Calu3 (cell line): ENCODE results near the gene EYA2. TPM values are rescaled to one million over a fixed set of nuclear protein-coding genes. Genes with fewer than 3 reads are reported as not detected.
A peak's percentile ranks its signal among the peaks of the same experiment; 100 is the strongest.

Source experiments
- BruUV-seq: library from RNA; stranded (reverse); fragments of 400-500 nt; replicated peaks from 2 replicates; lab custom pipeline; 2021; lab: Mats Ljungman, UMichigan
- CTCF ChIA-PET: fragments of 300-600 bp; sonication (Branson Sonifier 250); formaldehyde crosslinking; loops from one replicate; lab custom pipeline; 2022; ENCODE audit warnings: antibody characterized with exemption; lab: Charles Lee
- DNase-seq: peaks from one replicate; pipeline ENCODE4 v3.0.0; 2022
- H3K27ac Mint-ChIP-seq: one replicate; pipeline ENCODE4 v1.8.0; 2022; ENCODE audit warnings: mixed read lengths; ENCODE audit not compliant: unreplicated experiment
- H3K27me3 Mint-ChIP-seq: one replicate; pipeline ENCODE4 v1.8.0; 2022; ENCODE audit warnings: mixed read lengths; ENCODE audit not compliant: unreplicated experiment
- H3K36me3 Mint-ChIP-seq: one replicate; pipeline ENCODE4 v1.8.0; 2022; ENCODE audit warnings: mild to moderate bottlenecking, moderate library complexity, mixed read lengths; ENCODE audit not compliant: insufficient read depth, unreplicated experiment
- H3K4me1 Mint-ChIP-seq: one replicate; pipeline ENCODE4 v1.8.0; 2022; ENCODE audit warnings: mild to moderate bottlenecking, low read depth, mixed read lengths; ENCODE audit not compliant: unreplicated experiment
- H3K4me3 Mint-ChIP-seq: one replicate; pipeline ENCODE4 v1.8.0; 2022; ENCODE audit warnings: mild to moderate bottlenecking, low read depth, moderate library complexity, mixed read lengths; ENCODE audit not compliant: unreplicated experiment
- H3K9me3 Mint-ChIP-seq: one replicate; pipeline ENCODE4 v1.8.0; 2022; ENCODE audit warnings: low read depth, mixed read lengths; ENCODE audit not compliant: unreplicated experiment
- intact Hi-C: fragments of 100-400 bp; cut with micrococcal nuclease; formaldehyde crosslinking; loops from one replicate; pipeline ENCODE4 v1.10.0; 2022; ENCODE audit not compliant: unreplicated experiment
- total RNA-seq: library from RNA; stranded (reverse); gene quantifications from 2 replicates; pipeline ENCODE4 v1.2.3, GENCODE V29; 2022
- TF ChIP-seq, protein P1 (sequence below): fragments of 200-600 bp; IDR thresholded peaks from one replicate; pipeline ENCODE4 v1.8.0; 2022; ENCODE audit warnings: antibody characterized with exemption; ENCODE audit not compliant: unreplicated experiment

EYA2 gene
- total RNA-seq, 1 experiment from 2014 or later, result 0.35 TPM

DNA sequence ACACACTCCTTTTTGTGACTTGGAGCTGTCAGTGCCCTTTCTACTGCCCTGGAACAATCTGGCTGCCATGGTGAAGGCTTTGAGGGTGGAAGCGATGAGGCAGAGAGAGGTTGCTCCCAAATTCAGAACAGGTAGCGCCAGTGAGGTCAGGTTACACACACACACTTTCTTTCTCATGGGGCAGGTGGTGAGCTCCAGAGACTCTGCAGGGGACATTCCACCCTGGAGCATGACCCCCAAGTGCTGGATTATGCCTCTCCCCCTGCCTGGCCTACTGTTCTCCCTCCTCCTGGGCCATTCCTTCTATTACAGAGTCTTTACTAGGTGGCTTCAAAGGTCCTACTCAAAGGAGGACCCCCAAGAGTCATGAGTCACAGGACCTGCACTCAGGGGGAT, 98.0 kb downstream of the EYA2 start:
- peak overlapping the region; percentile 91 for H3K27ac Mint-ChIP-seq
- no TSS peak for BruUV-seq
- peaks cover 8% of the 10 kb centered on the region for H3K36me3 Mint-ChIP-seq
- CTCF ChIA-PET, result no interaction called here
- H3K4me1 Mint-ChIP-seq, result peaks cover 56% of the 10 kb centered on the region
- H3K27me3 Mint-ChIP-seq, result no peaks in the 10 kb centered on the region
- intact Hi-C loops, result no loop called here
- H3K4me3 Mint-ChIP-seq, result no peak overlapping the region
- TF ChIP-seq, protein P1, sequence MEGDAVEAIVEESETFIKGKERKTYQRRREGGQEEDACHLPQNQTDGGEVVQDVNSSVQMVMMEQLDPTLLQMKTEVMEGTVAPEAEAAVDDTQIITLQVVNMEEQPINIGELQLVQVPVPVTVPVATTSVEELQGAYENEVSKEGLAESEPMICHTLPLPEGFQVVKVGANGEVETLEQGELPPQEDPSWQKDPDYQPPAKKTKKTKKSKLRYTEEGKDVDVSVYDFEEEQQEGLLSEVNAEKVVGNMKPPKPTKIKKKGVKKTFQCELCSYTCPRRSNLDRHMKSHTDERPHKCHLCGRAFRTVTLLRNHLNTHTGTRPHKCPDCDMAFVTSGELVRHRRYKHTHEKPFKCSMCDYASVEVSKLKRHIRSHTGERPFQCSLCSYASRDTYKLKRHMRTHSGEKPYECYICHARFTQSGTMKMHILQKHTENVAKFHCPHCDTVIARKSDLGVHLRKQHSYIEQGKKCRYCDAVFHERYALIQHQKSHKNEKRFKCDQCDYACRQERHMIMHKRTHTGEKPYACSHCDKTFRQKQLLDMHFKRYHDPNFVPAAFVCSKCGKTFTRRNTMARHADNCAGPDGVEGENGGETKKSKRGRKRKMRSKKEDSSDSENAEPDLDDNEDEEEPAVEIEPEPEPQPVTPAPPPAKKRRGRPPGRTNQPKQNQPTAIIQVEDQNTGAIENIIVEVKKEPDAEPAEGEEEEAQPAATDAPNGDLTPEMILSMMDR, result no peak
- DNase-seq, result peak; percentile 24
- H3K9me3 Mint-ChIP-seq, result no peaks in the 10 kb centered on the region

DNA sequence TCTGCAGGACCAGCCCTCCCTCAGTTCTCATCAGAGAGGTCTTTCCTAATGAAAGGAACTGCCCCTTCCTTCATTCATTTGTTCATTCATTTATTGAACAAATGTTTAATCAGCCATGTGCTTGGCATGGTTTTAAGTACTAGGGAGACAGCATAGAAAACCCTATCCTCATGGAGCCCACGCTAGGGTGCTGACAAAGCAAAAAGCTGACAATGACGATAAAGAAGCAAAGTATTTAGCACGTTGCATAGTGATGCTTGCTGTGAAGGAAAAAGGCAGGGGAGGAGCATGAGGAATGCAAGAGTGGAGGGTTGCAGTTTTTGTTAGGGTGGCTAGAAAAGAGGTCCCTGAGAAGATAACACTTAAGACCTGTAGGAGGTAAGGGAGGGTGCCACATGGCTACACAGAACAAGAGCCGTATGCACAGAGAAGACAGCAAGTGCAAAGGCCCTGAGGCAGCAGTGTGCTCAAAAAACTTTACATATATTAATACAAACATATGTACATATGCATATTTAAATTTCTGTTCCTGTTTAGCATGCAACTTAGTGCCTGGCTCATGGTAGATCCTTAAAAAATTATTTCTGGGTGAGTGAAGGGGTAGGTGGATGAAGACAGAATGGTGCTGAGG, 98.9 kb downstream of the EYA2 start:
- Mint-ChIP-seq H3K4me3 (no peak overlapping the region), H3K27me3 (no peaks in the 10 kb centered on the region), H3K4me1 (peaks cover 64% of the 10 kb centered on the region), H3K27ac (no peak overlapping the region), H3K36me3 (peaks cover 8% of the 10 kb centered on the region), H3K9me3 (no peaks in the 10 kb centered on the region)
- TF ChIP-seq, protein P1, result no peak
- BruUV-seq, result no TSS peak
- no peak for DNase-seq
- CTCF ChIA-PET, result no interaction called here
- intact Hi-C loops, result no loop called here

DNA sequence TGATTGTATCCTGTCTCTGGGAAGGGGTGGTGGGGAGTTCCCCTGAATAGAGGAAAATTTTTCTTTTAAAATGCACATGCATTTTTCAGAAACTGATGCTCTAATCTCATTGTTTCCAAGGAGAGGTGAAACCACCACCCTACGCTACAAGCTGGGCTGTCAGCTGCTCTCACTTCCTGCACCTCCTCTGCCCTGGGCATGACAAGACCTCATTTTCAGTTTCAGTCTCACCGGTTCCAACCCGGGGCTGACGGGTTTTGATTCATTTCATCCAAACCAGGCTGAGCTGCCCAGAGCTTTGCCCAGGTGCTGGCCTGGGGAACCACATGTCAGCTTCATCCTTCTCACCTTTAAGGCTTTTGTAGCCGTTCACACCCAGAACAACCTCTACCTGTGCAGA, 99.7 kb downstream of the EYA2 start:
- no TSS peak for BruUV-seq
- CTCF ChIA-PET, result interaction anchor here (0.6 kb wide), 1 partner anchor 34 kb away, joined by 3 read pairs; no protein-coding TSS in a partner anchor
- Mint-ChIP-seq H3K4me1 (peaks cover 64% of the 10 kb centered on the region), H3K27ac (no peak overlapping the region), H3K27me3 (no peaks in the 10 kb centered on the region), H3K9me3 (no peaks in the 10 kb centered on the region), H3K36me3 (peaks cover 8% of the 10 kb centered on the region), H3K4me3 (no peak overlapping the region)
- TF ChIP-seq, protein P1, result no peak
- peak; percentile 45 for DNase-seq
- intact Hi-C loops, result no loop called here

DNA sequence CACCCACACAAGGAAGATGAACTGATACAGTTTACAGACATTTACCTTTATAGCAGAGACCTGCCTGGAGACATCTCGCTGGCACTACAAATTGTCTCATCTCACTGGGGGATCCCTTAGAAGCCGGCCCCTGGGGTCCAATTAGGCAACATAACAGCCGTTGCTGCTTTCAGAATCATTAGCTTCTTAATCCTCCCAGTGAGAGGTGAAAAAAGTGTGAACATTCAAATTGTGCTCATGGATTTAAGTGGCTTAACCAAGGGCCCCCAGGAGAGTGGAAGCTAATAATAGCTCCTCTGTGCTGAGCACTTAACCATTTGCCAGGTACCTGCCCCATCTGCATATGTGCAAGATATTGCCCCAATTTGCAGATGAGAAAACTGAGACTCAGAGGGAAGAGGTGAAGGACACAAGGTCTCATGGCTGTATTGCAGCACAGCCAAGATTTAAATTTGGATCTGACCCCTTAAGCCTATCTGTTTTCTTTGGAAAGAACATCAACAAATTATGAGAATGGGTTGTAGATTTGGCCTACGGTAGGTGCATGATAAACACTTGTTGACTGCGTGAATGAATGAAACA, 101.0 kb downstream of the EYA2 start:
- Mint-ChIP-seq H3K27ac (no peak overlapping the region), H3K36me3 (peaks cover 8% of the 10 kb centered on the region), H3K9me3 (no peaks in the 10 kb centered on the region), H3K27me3 (peaks cover 7% of the 10 kb centered on the region), H3K4me1 (peaks cover 51% of the 10 kb centered on the region), H3K4me3 (no peak overlapping the region)
- no TSS peak for BruUV-seq
- DNase-seq, result no peak
- intact Hi-C loops, result no loop called here
- TF ChIP-seq, protein P1, result no peak
- CTCF ChIA-PET, result interaction anchor here (1.1 kb wide), 1 partner anchor 25 kb away, joined by 3 read pairs; no protein-coding TSS in a partner anchor
